ENCODE results near the gene CYP4F22. TPM values are rescaled to one million over a fixed set of nuclear protein-coding genes. Genes with fewer than 3 reads are reported as not detected.

CYP4F22 gene
- total RNA-seq, 1 donor from 2014 or later = not detected

- no peaks in the 10 kb centered on the region for H3K9me3 Mint-ChIP-seq (ENCODE audit: unreplicated experiment)
- no peak for DNase-seq
- no peaks in the 10 kb centered on the region for H3K27me3 Mint-ChIP-seq (ENCODE audit: unreplicated experiment)
- no peak for TF ChIP-seq CTCF (IDR thresholded peaks at IDR 0.05; ENCODE audit: partially characterized antibody, unreplicated experiment)
- H3K4me1 Mint-ChIP-seq (ENCODE audit: low read depth, unreplicated experiment) = no peaks in the 10 kb centered on the region
- H3K36me3 Mint-ChIP-seq (ENCODE audit: unreplicated experiment) = no peaks in the 10 kb centered on the region
- no peak overlapping the region for H3K4me3 Mint-ChIP-seq (ENCODE audit: unreplicated experiment)
- H3K27ac Mint-ChIP-seq (ENCODE audit: unreplicated experiment) = no peak overlapping the region
Observed at GRCh38 chr19:15495151-15495550, 13.2 kb upstream of the CYP4F22 start.

- no peaks in the 10 kb centered on the region for H3K36me3 Mint-ChIP-seq (ENCODE audit: unreplicated experiment)
- no peaks in the 10 kb centered on the region for H3K27me3 Mint-ChIP-seq (ENCODE audit: unreplicated experiment)
- no peaks in the 10 kb centered on the region for H3K4me1 Mint-ChIP-seq (ENCODE audit: low read depth, unreplicated experiment)
- no peak for DNase-seq
- H3K4me3 Mint-ChIP-seq (ENCODE audit: unreplicated experiment) = no peak overlapping the region
- H3K9me3 Mint-ChIP-seq (ENCODE audit: unreplicated experiment) = no peaks in the 10 kb centered on the region
- H3K27ac Mint-ChIP-seq (ENCODE audit: unreplicated experiment) = no peak overlapping the region
- no peak for TF ChIP-seq CTCF (IDR thresholded peaks at IDR 0.05; ENCODE audit: partially characterized antibody, unreplicated experiment)
Observed at GRCh38 chr19:15498156-15498858, 10.0 kb upstream of the CYP4F22 start.

- no peak overlapping the region for H3K27ac Mint-ChIP-seq (ENCODE audit: unreplicated experiment)
- no peak for DNase-seq
- H3K4me1 Mint-ChIP-seq (ENCODE audit: low read depth, unreplicated experiment) = no peaks in the 10 kb centered on the region
- no peaks in the 10 kb centered on the region for H3K27me3 Mint-ChIP-seq (ENCODE audit: unreplicated experiment)
- TF ChIP-seq CTCF (IDR thresholded peaks at IDR 0.05; ENCODE audit: partially characterized antibody, unreplicated experiment) = no peak
- no peak overlapping the region for H3K4me3 Mint-ChIP-seq (ENCODE audit: unreplicated experiment)
- no peaks in the 10 kb centered on the region for H3K36me3 Mint-ChIP-seq (ENCODE audit: unreplicated experiment)
- no peaks in the 10 kb centered on the region for H3K9me3 Mint-ChIP-seq (ENCODE audit: unreplicated experiment)
Observed at GRCh38 chr19:15498910-15499309, 9.4 kb upstream of the CYP4F22 start.

GRCh38 chr19:15501596-15501995 is 6.7 kb upstream of the CYP4F22 start:
- Mint-ChIP-seq H3K4me1 (ENCODE audit: low read depth, unreplicated experiment) (no peaks in the 10 kb centered on the region), H3K9me3 (ENCODE audit: unreplicated experiment) (peaks cover 4% of the 10 kb centered on the region), H3K36me3 (ENCODE audit: unreplicated experiment) (no peaks in the 10 kb centered on the region), H3K27ac (ENCODE audit: unreplicated experiment) (no peak overlapping the region), H3K4me3 (ENCODE audit: unreplicated experiment) (no peak overlapping the region), H3K27me3 (ENCODE audit: unreplicated experiment) (peaks cover 5% of the 10 kb centered on the region)
- DNase-seq = no peak
- no peak for TF ChIP-seq CTCF (IDR thresholded peaks at IDR 0.05; ENCODE audit: partially characterized antibody, unreplicated experiment)

- no peak for TF ChIP-seq CTCF (IDR thresholded peaks at IDR 0.05; ENCODE audit: partially characterized antibody, unreplicated experiment)
- DNase-seq = no peak
- Mint-ChIP-seq H3K27me3 (ENCODE audit: unreplicated experiment) (peaks cover 9% of the 10 kb centered on the region), H3K9me3 (ENCODE audit: unreplicated experiment) (peaks cover 5% of the 10 kb centered on the region), H3K4me3 (ENCODE audit: unreplicated experiment) (no peak overlapping the region), H3K4me1 (ENCODE audit: low read depth, unreplicated experiment) (no peaks in the 10 kb centered on the region), H3K27ac (ENCODE audit: unreplicated experiment) (no peak overlapping the region), H3K36me3 (ENCODE audit: unreplicated experiment) (no peaks in the 10 kb centered on the region)
Observed at GRCh38 chr19:15502264-15502663, 6.1 kb upstream of the CYP4F22 start.
